ENCODE measurements around the gene CENPS.
"Not testable (repeated sequence)": the region's sequence is repeated elsewhere in the genome, so short reads cannot be mapped to it uniquely, and the experiment has no call there.

The CENPS gene

GRCh38 chr1:10430216-10431069, at the start of gene CENPS:
TSS of gene CENPS (plus strand) at chr1:10430433. CDS start at chr1:10430518, 85 bp downstream.
- peak; percentile 81 for DNase-seq

- no peak for DNase-seq
Measured at GRCh38 chr1:10380594-10381275, 49.5 kb upstream of the CENPS start.

- no peak for DNase-seq
Measured at GRCh38 chr1:10383630-10384029, 46.6 kb upstream of the CENPS start.

- no peak for DNase-seq
Measured at GRCh38 chr1:10384219-10384618, 46.0 kb upstream of the CENPS start.

- no peak for DNase-seq
Measured at GRCh38 chr1:10386761-10387676, 43.2 kb upstream of the CENPS start.

- DNase-seq = no peak
Measured at GRCh38 chr1:10387677-10388386, 42.4 kb upstream of the CENPS start.

- DNase-seq = no peak
Measured at GRCh38 chr1:10388387-10388715, 41.9 kb upstream of the CENPS start.

DNA sequence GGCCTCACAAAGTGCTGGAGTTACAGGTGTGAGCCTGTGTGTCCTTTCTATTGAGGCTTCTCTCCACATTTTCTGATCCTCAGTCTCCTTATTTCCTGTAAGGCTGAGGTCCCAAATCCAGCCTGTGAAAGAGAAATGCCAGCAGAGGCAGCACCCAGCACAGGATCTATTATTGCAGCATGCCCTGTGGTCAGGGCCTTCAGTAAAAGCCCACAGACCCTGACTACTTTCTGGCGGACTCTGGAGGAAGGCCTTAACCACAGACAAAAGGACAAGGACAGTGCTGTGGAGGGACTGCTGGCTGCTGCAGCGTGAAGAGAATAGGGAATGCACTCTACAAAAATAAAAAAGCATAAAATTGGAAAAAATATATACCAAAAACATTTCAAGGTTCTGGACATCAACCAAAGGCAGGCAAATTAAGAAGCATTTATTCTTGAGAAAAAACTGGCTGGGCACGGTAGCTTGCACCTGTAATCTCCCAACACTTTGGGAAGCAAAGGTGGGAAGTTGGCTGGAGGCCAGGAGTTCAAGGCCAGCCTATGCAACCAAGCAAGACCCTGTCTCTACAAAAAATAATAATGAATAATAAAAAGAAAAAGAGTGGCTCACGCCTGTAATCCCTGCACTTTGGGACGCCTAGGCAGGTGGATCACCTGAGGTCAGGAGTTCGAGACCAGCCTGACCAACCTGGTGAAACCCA, 40.8 kb upstream of the CENPS start:
- DNase-seq = no peak

GRCh38 chr1:10396870-10397269, 33.4 kb upstream of the CENPS start:
- DNase-seq = no peak

- no peak for DNase-seq
Measured at GRCh38 chr1:10398278-10398733, 31.9 kb upstream of the CENPS start.

DNA sequence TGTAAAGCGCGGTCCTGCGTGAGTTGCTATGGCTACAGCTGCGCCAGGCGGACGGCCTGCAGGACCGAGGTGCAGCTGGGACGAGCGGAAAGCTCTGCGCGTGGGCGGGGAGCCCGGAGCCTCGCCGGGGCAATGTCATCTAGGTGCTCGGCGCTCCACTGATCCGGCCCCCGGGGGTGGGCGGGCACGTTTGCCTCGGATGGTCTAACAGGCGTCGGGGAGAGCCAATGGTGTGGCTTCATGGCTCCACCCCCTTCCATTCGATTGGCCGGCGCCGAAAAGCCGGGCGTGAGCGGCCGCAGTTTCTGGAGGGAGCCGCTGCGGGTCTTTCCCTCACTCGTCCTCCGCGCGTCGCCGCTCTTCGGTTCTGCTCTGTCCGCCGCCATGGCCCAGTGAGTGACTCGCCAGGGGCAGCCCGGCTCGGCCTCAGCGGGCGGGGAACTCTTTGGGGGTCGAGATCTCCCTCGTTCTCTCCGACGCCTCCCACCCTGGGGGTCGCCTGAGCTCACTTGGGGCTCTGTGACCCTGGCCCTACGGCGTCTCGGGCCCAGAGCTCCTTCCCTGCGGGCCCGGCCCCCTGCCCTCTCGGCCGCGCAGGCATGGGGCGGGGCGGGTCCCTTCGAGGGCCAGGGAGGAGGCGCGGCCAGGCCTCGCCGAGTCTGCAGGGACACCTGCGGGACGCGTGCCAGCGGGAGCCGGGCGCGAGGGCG, 31.3 kb upstream of the CENPS start, which contains the start of gene PGD:
PGD (plus strand) TSS at position 331 of the 710 bp plus-strand sequence; CDS start at position 385, 54 bp downstream.
- peak; percentile 96 for DNase-seq

- peak; percentile 20 for DNase-seq
Measured at GRCh38 chr1:10399444-10399941, 30.7 kb upstream of the CENPS start.

- DNase-seq = no peak
Measured at GRCh38 chr1:10400013-10400412, 30.2 kb upstream of the CENPS start.

DNA sequence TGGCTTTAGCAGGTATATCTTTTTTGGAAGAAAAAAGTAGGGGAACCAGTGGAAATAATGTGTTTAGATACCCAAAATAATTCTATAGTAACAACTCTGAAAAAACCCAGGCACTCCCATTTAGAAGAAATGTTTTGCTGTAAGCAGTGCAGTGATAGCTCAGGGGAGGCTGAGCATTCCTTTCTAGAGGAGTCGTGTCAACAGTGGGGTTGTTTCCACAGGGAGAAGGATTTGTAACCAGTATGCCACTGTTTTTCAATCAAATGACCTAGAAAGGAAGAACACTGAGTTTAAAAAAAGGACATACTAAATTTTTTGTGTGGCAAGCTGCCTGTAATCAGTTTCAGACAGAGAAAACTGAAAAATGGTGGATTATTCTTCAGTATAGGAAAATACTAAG, 29.0 kb upstream of the CENPS start:
- DNase-seq = no peak

- DNase-seq = no peak
Measured at GRCh38 chr1:10402729-10403274, 27.4 kb upstream of the CENPS start.

GRCh38 chr1:10407201-10407600, 23.0 kb upstream of the CENPS start:
- DNase-seq = no peak

DNA sequence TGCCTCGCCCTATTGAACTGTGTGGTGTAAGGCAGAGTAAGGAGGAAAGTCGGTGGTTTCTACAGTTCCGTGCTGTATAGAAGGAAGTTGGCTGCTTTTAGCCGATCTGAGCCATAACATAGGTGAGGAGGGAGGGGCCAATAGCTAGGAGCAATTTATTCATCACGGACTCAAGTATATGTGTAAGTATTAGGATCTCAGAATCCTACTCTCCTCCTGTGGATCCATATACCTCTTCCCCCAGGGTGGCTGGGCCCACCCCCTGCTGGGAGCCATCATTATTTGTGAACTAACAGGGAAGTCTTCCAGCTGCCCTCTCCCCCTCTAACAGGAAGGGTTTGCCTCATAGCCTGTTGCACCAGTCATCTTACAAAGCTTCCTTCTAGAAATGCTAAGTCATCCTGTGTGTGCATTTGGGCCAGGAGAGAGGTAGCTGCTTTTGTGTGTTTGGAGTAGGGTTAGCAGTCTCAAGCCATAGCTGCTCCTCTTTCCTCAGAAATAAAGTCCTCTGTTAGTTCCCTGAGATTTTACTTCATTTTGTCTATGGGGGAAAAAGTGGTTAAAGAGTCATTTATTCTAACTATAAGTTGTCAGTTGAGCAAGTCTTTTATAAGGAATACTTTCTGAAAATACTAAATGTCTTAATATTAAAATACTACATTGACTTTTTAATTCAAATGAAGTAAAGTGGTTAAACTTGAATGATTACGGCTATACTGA, 14.9 kb upstream of the CENPS start:
- DNase-seq = peak; percentile 39

DNA sequence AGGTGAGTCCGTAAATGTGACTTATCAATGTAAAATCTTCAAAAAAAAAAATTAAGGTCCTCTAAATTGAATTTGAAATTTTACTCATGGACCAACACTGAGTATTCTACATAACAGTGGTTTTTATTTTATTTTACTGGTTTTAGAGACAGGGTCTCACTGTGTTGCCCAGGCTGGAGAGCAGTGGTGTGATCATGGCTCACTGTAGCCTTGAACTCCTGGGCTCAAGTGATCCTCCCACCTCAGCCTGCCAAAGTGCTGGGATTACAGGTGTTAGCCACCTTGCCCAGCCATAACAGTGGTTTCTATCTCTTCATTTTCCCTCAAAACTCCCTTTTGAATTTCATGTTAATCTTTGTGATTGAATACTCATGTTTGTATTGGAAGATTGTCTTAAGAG, 14.3 kb upstream of the CENPS start:
- DNase-seq = not testable (repeated sequence)

DNA sequence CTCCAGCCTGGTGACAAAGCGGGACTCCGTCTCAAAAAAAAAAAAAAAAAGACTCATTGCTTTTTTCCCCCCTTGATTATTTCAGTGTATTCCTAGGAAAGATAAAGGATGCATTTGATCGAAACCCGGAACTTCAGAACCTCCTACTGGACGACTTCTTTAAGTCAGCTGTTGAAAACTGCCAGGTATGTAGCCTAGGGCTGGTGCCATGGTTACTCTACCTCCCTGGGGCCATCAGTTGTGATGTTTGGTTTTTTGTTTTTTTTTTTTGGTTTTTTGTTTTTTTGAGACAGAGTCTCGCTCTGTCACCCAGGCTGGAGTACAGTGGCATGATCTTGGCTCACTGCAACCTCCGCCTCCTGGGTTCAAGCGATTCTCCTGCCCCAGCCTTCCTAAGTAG, 11.5 kb upstream of the CENPS start:
- not testable (repeated sequence) for DNase-seq

DNA sequence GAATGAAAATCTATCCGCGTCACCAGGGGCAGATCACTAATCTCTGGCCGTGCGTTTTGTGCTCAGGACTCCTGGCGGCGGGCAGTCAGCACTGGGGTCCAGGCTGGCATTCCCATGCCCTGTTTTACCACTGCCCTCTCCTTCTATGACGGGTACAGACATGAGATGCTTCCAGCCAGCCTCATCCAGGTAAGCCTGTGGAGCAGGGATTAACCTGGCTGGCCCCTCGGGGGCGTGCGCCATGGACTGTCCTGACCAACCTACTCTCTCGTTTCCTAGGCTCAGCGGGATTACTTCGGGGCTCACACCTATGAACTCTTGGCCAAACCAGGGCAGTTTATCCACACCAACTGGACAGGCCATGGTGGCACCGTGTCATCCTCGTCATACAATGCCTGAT, 10.9 kb upstream of the CENPS start:
- no peak for DNase-seq

Measured in CD4-positive, alpha-beta T cell treated with Interleukin-15 for 1 hour (primary cell).